Measurements from ENCODE around the gene COX7A2. TPM values are rescaled to one million over a fixed set of nuclear protein-coding genes. Genes with fewer than 3 reads are reported as not detected.
A peak's percentile ranks its signal among the peaks of the same experiment; 100 is the strongest.

Gene COX7A2
- total and polyA plus RNA-seq, 2 of the 13 experiments (the other 11 are each of a cell fraction or from before 2014, with no cell fraction given), result 407 to 556 TPM

DNA sequence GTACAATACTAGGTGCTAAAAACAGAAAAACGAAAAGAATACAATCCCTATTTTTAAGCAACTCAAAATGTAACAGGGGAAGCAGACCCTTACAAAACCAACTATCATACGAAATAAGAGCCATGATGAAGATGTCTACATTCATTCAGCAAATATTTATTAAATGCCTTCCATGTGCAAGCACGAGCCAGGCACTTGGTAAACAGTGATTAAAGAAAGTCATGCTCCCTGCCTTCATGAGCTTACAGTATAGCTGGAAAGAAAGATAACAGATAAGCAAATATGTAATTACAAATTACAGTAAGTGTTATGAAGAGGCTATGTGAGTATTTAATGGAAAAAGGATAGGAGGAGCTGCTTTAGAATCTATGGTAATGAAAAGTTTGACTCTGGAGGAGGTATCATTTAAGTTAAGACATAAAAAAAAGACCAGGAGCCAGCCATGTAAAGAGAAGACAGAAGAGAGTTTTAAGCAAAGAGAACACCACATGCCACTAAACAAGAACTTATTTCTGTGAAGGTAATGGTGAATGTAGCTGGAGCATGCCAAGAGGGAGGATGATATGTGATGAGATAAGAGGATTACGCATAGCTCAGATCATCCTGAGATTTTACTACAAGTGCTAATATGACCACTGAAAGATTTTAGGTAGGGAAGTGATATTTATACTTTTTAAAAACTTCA lies 19.3 kb upstream of the COX7A2 start (continued):
- TF ChIP-seq, protein P1, sequence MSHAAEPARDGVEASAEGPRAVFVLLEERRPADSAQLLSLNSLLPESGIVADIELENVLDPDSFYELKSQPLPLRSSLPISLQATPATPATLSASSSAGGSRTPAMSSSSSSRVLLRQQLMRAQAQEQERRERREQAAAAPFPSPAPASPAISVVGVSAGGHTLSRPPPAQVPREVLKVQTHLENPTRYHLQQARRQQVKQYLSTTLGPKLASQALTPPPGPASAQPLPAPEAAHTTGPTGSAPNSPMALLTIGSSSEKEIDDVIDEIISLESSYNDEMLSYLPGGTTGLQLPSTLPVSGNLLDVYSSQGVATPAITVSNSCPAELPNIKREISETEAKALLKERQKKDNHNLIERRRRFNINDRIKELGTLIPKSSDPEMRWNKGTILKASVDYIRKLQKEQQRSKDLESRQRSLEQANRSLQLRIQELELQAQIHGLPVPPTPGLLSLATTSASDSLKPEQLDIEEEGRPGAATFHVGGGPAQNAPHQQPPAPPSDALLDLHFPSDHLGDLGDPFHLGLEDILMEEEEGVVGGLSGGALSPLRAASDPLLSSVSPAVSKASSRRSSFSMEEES (CRISPR knock-in tag; IDR thresholded peaks at IDR 0.05), result no peak

DNA sequence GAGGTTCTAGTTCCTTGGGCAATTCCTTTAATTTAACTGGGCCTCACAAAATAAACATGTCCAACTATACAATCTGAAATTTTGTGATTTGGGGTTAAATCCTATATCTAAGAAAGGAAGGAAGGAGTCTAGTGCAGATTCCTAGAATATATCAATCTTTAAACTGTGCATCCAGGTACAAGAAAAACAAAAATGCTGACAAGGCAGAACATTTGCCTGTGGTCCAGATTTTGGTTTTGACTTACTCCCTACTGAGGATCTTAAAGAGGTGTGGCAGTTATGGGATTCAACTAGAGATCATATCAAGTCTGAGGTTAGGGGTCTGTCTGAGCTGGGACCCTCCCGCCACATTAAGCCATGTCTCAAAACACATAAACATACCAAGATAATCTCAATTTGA lies 17.7 kb upstream of the COX7A2 start:
- CTCF ChIA-PET (ENCODE audit: low intra/inter-chr PET ratio, low total read pairs), result no interaction called here
- no peaks in the 10 kb centered on the region for H4K20me1 ChIP-seq (ENCODE audit: insufficient read depth, low read length)
- H3K4me2 ChIP-seq (ENCODE audit: low read depth, low read length), result no peak overlapping the region
- intact Hi-C loops (cut with micrococcal nuclease; ENCODE audit: unreplicated experiment), result no loop called here
- H3K27ac ChIP-seq (ENCODE audit: extremely low read length, insufficient read depth, low read length), result no peak overlapping the region
- no peaks in the 10 kb centered on the region for H3K27me3 ChIP-seq (ENCODE audit: control insufficient read depth in 1 of 2, insufficient read depth in 2 of 2, low read length in 2 of 2)
- no peak for ATAC-seq
- H3K9ac ChIP-seq (ENCODE audit: insufficient read depth, low read depth, low read length), result no peak overlapping the region
- FAIRE-seq, result no peak
- H3K36me3 ChIP-seq (replicated peaks in 1 of 2; ENCODE audit: control insufficient read depth in 1 of 2, insufficient read depth in 2 of 2, low read length in 2 of 2), result peaks cover 4 to 38% of the 10 kb centered on the region in 2 experiments
- no peak for DNase-seq (ENCODE audit: low spot score)
- no peak overlapping the region for H3K4me3 ChIP-seq (replicated peaks in 1 of 3; ENCODE audit: insufficient read depth in 1 of 3, low read depth in 2 of 3, low read length in 3 of 3)
- no TSS peak for BruUV-seq (replicated peaks)
- POLR2A ChIA-PET, result no interaction called here
- in situ Hi-C loops (cut with HindIII; ENCODE audit: extremely low pct_ligation_motif_present, low pct_unique_long_range_greater_than_20kb), result no loop called here
- peak; percentile 97 for TF ChIP-seq MAFF (IDR thresholded peaks at IDR 0.05; ENCODE audit: low read depth, low read length)
- no peak for TF ChIP-seq KDM1A (CRISPR knock-in tag; IDR thresholded peaks at IDR 0.05)
- no peak for TF ChIP-seq ZNF264 (CRISPR knock-in tag; IDR thresholded peaks at IDR 0.05)
- TF ChIP-seq, protein P2, sequence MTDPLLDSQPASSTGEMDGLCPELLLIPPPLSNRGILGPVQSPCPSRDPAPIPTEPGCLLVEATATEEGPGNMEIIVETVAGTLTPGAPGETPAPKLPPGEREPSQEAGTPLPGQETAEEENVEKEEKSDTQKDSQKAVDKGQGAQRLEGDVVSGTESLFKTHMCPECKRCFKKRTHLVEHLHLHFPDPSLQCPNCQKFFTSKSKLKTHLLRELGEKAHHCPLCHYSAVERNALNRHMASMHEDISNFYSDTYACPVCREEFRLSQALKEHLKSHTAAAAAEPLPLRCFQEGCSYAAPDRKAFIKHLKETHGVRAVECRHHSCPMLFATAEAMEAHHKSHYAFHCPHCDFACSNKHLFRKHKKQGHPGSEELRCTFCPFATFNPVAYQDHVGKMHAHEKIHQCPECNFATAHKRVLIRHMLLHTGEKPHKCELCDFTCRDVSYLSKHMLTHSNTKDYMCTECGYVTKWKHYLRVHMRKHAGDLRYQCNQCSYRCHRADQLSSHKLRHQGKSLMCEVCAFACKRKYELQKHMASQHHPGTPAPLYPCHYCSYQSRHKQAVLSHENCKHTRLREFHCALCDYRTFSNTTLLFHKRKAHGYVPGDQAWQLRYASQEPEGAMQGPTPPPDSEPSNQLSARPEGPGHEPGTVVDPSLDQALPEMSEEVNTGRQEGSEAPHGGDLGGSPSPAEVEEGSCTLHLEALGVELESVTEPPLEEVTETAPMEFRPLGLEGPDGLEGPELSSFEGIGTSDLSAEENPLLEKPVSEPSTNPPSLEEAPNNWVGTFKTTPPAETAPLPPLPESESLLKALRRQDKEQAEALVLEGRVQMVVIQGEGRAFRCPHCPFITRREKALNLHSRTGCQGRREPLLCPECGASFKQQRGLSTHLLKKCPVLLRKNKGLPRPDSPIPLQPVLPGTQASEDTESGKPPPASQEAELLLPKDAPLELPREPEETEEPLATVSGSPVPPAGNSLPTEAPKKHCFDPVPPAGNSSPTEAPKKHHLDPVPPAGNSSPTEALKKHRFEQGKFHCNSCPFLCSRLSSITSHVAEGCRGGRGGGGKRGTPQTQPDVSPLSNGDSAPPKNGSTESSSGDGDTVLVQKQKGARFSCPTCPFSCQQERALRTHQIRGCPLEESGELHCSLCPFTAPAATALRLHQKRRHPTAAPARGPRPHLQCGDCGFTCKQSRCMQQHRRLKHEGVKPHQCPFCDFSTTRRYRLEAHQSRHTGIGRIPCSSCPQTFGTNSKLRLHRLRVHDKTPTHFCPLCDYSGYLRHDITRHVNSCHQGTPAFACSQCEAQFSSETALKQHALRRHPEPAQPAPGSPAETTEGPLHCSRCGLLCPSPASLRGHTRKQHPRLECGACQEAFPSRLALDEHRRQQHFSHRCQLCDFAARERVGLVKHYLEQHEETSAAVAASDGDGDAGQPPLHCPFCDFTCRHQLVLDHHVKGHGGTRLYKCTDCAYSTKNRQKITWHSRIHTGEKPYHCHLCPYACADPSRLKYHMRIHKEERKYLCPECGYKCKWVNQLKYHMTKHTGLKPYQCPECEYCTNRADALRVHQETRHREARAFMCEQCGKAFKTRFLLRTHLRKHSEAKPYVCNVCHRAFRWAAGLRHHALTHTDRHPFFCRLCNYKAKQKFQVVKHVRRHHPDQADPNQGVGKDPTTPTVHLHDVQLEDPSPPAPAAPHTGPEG (CRISPR knock-in tag; IDR thresholded peaks at IDR 0.05), result no peak
- TF ChIP-seq SP140L (CRISPR knock-in tag; IDR thresholded peaks at IDR 0.05; ENCODE audit: borderline replicate concordance), result no peak
- no peak for TF ChIP-seq SOX6 (IDR thresholded peaks at IDR 0.05)
- no peak for TF ChIP-seq SOX6 (CRISPR knock-in tag; IDR thresholded peaks at IDR 0.05)
- peak; percentile 97 to 98 for TF ChIP-seq MAFK (conservative IDR thresholded peaks at IDR 0.05 in 1 of 2, IDR thresholded peaks at IDR 0.05 in 1 of 2; ENCODE audit: low read length in 2 of 2)
- no peaks in the 10 kb centered on the region for H3K9me3 ChIP-seq (ENCODE audit: low read length)
- WGBS (ENCODE audit: low lambda C conversion rate), result 100% methylated on average over 1 of the region's 1 CpG
- H3K79me2 ChIP-seq (ENCODE audit: insufficient read depth, low read length), result peaks cover 2% of the 10 kb centered on the region
- H3K4me1 ChIP-seq (ENCODE audit: insufficient read depth, low read length), result no peaks in the 10 kb centered on the region
- H2AFZ ChIP-seq (ENCODE audit: low read length), result no peak overlapping the region

Data from HepG2 (cell line).